Measurements from ENCODE around the gene NTSR2.

Gene NTSR2

GRCh38 chr2:11715987-11716652, 46.1 kb upstream of the NTSR2 start:
- no peaks in the 10 kb centered on the region for H3K9me3 Mint-ChIP-seq

GRCh38 chr2:11713815-11714214, 43.8 kb upstream of the NTSR2 start:
- no peak for TF ChIP-seq CTCF (IDR thresholded peaks at IDR 0.05; ENCODE audit: unreplicated experiment in 3 of 3)
- Mint-ChIP-seq H3K27me3 (ENCODE audit: low read depth) (no peaks in the 10 kb centered on the region), H3K4me1 (peaks cover 37% of the 10 kb centered on the region), H3K4me3 (no peak overlapping the region), H3K36me3 (ENCODE audit: low read depth) (no peaks in the 10 kb centered on the region), H3K9me3 (no peaks in the 10 kb centered on the region), H3K27ac (peak overlapping the region in 2 of 3 experiments; percentile 18 to 56)

More at GRCh38 chr2:11715987-11716652, 46.1 kb upstream of the NTSR2 start:
- Mint-ChIP-seq H3K27me3 (ENCODE audit: low read depth) (peaks cover 13% of the 10 kb centered on the region), H3K4me1 (peaks cover 21% of the 10 kb centered on the region), H3K4me3 (no peak overlapping the region), H3K36me3 (ENCODE audit: low read depth) (no peaks in the 10 kb centered on the region), H3K27ac (peak overlapping the region in 2 of 3 experiments; percentile 54 to 55)
- no peak for TF ChIP-seq CTCF (IDR thresholded peaks at IDR 0.05; ENCODE audit: unreplicated experiment in 3 of 3)

DNA sequence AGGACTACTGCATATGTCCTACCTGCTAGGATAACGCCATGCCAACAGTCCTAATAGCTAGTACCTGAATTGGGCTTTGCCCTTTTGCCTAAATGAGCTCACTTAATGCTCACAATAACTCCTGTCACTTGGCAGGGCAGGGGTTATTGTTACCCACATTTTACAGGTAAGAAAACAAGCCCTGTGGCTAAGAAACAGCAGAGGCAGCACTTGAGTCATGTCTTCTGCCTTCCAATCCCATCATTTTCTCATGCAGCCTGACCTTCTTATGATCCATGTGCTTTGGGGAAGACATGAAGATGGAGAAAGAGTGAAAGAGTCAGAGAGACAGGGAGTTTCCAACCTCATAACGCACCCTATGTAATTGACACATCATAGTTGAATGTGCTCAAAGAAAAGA, 42.9 kb upstream of the NTSR2 start:
- Mint-ChIP-seq H3K27ac (no peak overlapping the region), H3K4me1 (peaks cover 37% of the 10 kb centered on the region), H3K4me3 (no peak overlapping the region), H3K36me3 (ENCODE audit: low read depth) (no peaks in the 10 kb centered on the region), H3K9me3 (no peaks in the 10 kb centered on the region), H3K27me3 (ENCODE audit: low read depth) (no peaks in the 10 kb centered on the region)
- TF ChIP-seq CTCF (IDR thresholded peaks at IDR 0.05; ENCODE audit: unreplicated experiment in 3 of 3) = no peak

DNA sequence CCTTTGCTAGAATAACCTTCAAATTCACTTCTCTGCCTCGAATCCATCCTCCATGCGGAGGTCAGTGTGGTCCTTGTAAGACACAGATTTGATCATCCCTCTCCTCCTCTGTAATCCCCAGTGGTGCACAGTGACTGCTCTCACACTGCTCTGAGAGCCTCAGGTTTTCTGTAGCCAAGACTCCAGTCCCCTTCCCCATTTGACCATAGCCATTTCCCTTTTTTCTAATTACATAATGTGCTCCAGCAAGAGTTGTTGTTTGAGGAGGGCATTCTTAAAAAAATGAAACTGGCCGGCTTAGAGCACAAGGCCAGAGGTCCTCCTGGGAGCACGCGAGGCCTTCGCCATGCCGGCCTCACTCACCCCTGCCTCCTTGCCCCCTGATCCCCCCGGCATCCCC, 41.8 kb upstream of the NTSR2 start:
- no peaks in the 10 kb centered on the region for H3K9me3 Mint-ChIP-seq
- no peaks in the 10 kb centered on the region for H3K27me3 Mint-ChIP-seq (ENCODE audit: low read depth)
- H3K4me3 Mint-ChIP-seq = no peak overlapping the region
- H3K27ac Mint-ChIP-seq = peak overlapping the region in 2 of 3 experiments; percentile 47 to 73
- no peak for TF ChIP-seq CTCF (IDR thresholded peaks at IDR 0.05; ENCODE audit: unreplicated experiment in 3 of 3)
- no peaks in the 10 kb centered on the region for H3K36me3 Mint-ChIP-seq (ENCODE audit: low read depth)
- H3K4me1 Mint-ChIP-seq = peaks cover 32% of the 10 kb centered on the region

- H3K4me1 Mint-ChIP-seq = peaks cover 29% of the 10 kb centered on the region
- no peak for TF ChIP-seq CTCF (IDR thresholded peaks at IDR 0.05; ENCODE audit: unreplicated experiment in 3 of 3)
- peak overlapping the region in 2 of 3 experiments; percentile 47 to 73 for H3K27ac Mint-ChIP-seq
- no peaks in the 10 kb centered on the region for H3K27me3 Mint-ChIP-seq (ENCODE audit: low read depth)
- no peaks in the 10 kb centered on the region for H3K36me3 Mint-ChIP-seq (ENCODE audit: low read depth)
- no peak overlapping the region for H3K4me3 Mint-ChIP-seq
- no peaks in the 10 kb centered on the region for H3K9me3 Mint-ChIP-seq
Measured at GRCh38 chr2:11711354-11711716, 41.3 kb upstream of the NTSR2 start.
